HG03103 (cell line): ENCODE data around the gene MFAP1.
"Not testable (repeated sequence)": the region's sequence is repeated elsewhere in the genome, so short reads cannot be mapped to it uniquely, and the experiment has no call there.

ENCODE experiments used
- ATAC-seq: cut with Tn5 transposase; IDR thresholded peaks from one replicate; pipeline ENCODE4 v1.9.1; 2021; ENCODE audit warnings: low read depth; ENCODE audit not compliant: unreplicated experiment

The MFAP1 gene

DNA sequence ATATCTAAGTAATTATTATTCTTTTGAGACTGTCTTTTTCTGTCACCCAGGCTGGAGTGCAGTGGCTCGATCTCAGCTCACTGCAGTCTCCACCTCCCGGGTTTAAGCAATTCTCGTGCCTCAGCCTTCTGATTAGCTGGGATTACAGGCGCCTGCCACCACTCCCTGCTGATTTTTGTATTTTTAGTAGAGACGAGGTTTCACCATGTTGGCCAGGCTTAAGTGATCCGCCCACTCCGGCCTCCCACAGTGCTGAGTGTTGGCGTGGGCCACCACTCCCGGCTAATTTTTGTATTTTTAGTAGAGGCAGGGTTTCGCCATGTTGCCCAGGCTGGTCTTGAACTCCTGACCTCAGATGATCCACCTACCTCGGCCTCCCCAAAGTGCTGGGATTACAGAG is 815 bp upstream of the MFAP1 start:
- ATAC-seq = not testable (repeated sequence)

- ATAC-seq = no peak
Observed at GRCh38 chr15:43821505-43821904, 3.0 kb downstream of the MFAP1 start.

GRCh38 chr15:43815064-43815463 is 9.4 kb downstream of the MFAP1 start:
- ATAC-seq = not testable (repeated sequence)

DNA sequence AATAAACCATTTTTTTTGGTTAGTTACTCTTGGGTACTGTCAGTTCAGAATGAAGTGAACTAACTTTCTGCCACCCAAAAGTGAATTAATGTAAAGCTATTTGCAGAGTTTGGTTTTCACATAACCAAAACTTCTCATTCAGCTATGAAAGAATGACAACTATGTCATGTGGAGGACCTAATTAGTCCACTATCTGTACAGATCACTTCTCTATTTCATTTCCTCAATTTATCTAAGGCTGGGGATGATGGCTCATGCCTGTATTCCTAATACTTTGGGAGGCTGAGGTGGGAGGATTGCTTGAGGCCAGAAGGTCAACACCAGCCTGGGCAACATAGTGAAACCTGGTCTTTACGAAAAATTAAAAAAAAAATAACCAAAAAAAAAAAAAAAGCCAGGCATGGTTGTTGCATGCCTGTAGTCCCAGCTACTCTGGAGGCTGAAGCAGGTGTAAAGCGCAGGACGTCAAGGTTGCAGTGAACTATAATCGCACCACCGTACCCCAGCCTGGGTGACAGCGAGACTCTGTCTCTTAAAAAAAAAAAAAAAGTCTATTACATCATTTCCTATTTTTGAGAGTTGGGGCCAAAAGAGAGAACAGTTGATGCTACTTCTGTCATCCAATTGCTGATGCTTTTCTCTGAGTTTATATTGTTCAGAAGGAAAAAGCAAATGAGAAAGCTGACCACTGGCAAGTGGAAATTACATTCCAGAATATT is 15.4 kb downstream of the MFAP1 start:
- no peak for ATAC-seq

DNA sequence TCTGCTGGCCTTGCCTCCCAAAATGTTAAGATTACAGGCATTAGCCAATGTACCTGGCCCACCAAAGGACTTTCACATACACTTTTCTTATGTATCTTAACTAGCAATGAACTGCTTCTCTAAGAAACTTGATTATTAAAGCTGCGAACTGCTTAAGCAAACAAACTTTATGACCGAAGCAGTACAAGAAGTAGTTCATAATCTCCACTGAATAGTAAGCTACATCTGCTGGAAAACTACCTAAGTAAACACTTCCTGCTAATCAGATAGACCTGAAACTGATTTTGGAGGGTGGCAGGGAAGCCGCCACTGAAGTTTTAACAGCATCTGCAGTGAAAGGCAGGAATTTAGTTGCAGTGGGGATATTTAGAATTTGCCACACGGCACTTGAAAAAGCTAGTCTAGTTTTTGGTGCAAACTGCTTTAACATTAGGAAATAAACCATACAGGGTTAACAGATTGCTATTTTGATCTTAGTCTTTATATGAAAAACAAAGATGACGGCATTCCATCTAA is 16.0 kb downstream of the MFAP1 start:
- ATAC-seq = no peak

- not testable (repeated sequence) for ATAC-seq
Observed at GRCh38 chr15:43802676-43803075, 21.8 kb downstream of the MFAP1 start.

DNA sequence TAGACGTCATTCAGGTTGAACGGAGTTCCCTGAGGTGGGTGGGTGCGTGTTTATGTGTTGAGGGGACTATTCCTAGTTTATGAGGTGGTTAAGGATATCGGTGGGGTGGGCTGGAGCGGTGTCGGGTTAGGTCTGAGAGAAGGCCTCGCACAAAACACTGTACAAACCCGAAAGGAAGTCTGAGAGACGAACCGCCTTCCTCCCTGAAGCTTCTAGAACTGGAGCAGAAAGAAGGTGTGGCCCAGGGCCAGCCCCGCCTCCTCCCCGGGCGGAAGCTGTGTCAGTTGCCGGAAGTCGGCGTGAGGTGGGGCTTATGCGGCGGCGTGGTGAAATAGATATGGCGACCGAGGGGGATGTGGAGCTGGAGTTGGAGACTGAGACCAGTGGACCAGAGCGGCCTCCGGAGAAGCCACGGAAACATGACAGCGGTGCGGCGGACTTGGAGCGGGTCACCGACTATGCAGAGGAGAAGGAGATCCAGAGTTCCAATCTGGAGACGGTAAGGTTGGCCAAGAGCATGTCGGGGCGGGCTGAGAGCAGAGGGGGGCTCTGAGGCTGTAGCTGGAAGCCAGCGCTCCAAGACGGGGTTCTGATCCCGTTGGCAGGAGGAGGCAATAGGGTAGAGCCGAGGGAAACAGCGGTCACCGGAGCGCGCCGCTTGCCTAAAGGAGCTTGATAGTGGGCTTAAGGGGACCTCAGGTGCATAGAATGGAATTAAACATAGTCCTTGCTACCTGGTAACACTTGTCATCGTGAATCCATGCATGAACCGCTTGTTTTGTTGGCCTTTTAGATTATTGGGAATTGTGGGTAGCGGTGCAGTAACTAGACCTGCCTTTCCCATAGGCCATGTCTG is 24.0 kb downstream of the MFAP1 start, which contains the start of gene HYPK:
Gene HYPK (plus strand): TSS at position 314 of the 856 bp plus-strand sequence. CDS start 24 bp downstream, at position 338.
- peak; percentile 86 for ATAC-seq

GRCh38 chr15:43799945-43800285 is 24.6 kb downstream of the MFAP1 start, which contains the start of gene SERINC4:
Gene SERINC4, minus strand, starts transcription at chr15:43800220. Its CDS starts 234 bp downstream, at chr15:43799986.
- no peak for ATAC-seq

GRCh38 chr15:43799209-43799944 is 25.1 kb downstream of the MFAP1 start:
- ATAC-seq = no peak

GRCh38 chr15:43796566-43796965 is 27.9 kb downstream of the MFAP1 start:
- no peak for ATAC-seq

DNA sequence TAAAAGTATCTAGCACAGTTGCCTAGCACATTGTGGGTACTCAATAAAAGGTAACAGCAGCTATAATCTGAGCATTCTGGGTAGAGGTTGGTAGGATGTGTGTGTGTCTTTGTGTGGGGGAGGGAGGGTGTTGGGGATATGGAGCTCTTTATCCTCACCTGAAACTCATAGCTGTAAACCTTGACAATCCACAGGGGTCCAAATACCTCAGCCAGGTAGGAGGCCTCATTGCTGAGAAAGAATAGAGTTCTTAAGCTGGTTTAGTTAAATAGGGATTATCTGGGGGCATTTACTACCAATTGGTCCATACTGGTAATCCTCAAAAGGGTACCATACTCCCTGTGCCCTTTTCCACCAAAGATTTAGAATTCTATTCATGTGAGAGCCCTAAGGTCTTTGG is 28.5 kb downstream of the MFAP1 start:
- no peak for ATAC-seq

GRCh38 chr15:43795197-43795596 is 29.3 kb downstream of the MFAP1 start:
- ATAC-seq = no peak

DNA sequence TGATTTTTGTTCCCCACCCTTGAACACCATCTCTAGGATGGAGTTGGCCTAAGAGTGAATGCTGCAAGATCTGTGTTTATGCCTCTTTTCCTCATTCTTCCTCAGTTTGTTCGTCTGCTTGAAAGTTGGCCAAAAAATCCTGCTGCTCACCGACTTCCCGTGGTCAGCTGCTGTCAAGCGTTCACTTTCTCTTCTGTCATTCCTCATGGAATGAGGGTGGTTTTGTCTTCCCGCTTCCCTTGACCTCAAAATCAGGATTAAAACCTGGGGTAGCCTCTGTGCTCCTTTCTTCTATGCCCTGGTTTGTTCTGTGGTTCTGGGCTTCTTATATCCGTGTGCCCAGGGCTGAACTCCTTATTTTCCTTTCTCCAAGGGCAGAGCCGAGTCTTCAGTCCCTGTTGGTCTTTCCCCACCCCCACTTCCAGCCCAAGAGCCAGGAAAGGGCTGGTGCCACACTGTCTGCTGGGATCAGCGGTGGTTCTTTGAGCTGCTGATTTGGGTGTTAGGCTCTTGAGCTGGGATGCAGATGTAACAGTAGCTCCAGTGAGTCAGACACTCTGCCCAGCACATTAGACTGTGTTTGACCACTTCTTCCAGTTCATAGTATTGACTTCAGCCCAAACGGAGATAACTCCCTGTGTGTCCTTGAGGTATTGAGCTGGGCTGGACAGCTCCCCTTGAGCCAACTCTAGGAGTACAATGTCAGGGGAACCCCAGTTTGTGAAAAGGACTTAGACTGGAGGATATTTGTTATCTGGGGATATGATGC is 30.0 kb downstream of the MFAP1 start:
- no peak for ATAC-seq

DNA sequence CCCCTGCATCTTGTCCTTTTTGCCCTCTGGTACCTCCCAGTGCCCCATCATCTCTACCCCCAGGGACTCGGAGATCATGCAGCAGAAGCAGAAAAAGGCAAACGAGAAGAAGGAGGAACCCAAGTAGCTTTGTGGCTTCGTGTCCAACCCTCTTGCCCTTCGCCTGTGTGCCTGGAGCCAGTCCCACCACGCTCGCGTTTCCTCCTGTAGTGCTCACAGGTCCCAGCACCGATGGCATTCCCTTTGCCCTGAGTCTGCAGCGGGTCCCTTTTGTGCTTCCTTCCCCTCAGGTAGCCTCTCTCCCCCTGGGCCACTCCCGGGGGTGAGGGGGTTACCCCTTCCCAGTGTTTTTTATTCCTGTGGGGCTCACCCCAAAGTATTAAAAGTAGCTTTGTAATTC is 30.8 kb downstream of the MFAP1 start:
- ATAC-seq = no peak

DNA sequence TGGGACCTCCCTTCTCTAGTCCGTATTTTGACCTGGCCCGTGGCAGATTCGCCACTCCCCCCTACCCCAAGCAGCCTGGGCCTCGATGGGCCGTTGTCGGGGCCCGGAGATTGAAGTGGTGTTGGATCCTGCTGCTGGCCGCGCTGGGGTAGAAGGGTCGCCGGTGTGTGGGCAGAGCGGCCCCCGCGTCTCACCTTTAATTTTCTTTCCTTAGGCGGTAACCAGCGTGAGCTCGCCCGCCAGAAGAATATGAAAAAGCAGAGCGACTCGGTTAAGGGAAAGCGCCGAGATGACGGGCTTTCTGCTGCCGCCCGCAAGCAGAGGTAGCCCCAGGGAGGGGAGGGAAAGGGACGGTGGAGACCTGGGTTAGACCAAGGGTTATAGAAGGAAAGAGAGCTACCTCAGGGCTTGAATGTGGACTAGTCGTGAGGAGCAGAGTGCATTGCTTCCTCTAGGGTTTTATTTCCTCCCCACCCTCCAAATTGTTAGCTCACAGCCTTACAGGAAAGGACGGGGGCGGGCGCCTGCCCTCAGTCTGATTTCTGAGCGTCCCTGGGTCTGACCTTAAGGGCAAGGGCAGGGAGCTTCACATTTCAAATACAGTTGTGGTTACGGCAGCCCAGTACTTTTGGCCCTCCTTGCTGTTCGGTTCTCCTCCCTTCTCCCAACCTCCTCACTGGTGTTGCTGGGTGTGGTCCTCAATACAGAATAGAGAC is 31.6 kb downstream of the MFAP1 start:
- ATAC-seq = no peak

DNA sequence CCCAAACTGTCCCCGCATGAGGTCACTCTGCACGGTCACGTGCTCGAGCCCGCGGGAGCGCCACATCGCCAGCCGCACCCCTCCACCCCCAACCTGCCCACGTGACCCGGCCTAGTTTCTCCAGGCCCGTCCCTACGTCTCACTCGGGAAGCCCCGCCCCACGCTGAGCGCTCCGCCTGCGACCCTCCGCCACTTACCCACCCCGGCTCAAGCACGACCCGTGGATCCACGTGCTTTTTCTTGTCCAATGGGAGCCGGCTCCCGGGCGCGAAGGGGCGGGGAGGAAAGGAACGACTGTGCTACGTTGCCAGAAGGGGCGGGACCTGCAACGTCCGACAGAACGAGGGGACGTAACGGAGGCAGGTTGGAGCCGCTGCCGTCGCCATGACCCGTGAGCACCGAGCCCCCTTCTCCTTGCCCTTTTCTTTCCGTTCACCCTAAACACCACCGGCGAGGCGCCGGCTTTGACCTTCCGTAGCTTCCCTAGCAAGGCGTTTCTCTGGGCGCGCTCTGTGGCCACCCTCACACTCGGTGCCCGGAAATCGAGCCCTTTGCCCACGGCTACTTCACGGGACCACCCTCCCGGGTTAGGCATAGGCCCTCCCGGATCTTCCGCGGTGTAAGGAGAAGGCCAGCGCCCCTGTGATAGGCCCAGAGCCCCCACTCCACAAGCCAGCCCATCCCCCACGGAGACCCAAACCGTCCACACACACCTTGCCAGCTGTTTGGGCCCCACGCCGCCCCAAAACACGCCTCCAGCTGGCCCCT is 32.3 kb downstream of the MFAP1 start, which contains the start of gene SERF2:
Gene SERF2 (plus strand): TSS at position 328 of the 768 bp plus-strand sequence. CDS start 57 bp downstream, at position 385.
- ATAC-seq = peak; percentile 91

DNA sequence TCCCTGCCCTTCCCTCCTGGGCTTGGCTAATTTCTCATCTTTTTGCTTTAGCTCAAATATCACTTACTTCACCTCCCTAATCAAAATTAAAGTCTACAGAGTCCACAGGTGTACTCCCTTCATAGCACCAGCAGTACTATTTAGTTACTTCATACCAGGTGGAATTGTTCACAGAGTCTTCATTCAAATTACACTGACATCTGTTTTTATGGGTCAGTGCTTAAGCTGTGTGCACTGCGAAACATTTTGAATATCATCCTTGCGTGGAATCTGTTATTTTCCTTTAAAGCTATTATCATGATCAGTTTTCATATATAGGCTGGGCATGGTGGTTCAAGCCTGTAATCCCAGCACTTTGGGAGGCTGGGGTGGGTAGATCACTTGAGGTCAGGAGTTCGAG is 35.1 kb downstream of the MFAP1 start:
- ATAC-seq = no peak

- ATAC-seq = no peak
Observed at GRCh38 chr15:43779016-43779415, 45.5 kb downstream of the MFAP1 start.
